CD4-positive, alpha-beta T cell treated with Interleukin-15 for 1 hour (primary cell): ENCODE measurements around the gene FBXL16.

Source experiments
- DNase-seq: peaks from one replicate; pipeline ENCODE4 v3.0.0-alpha.2; 2020

Gene FBXL16

DNA sequence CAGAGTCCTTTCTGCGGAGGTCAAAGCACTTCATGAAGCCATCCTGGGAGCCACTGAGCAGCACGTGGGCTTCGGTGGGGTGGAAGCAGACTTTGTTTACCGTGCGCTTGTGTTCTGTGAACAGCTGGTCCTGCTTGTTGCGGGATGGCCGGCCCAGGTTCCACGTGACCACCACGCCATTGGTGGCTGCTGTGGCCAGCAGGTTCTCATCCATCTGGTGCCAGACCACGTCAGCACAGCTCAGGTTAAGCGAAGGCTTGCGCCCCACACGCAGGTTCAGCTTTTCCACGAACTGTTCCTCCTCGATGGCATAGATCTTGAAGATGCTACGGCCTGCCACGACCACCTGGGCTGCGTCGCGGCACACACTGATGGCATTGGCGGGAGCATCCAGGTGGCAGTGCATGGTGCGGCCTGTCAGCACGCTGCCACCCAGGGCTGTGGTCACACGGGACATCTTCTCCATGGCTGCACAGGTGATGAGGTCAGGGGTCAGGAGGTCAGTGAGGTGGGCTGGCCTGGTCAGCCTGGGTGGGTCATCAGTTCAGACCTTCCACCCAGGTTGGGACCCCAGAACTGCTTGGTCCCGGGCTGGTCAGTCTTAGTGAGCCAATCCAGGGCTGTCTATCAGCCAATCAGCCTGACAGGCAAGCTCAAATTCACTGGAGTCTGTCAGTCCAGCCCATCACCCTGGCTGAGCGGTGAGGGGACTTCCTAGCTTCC, 16.3 kb downstream of the FBXL16 start:
- DNase-seq, result no peak

DNA sequence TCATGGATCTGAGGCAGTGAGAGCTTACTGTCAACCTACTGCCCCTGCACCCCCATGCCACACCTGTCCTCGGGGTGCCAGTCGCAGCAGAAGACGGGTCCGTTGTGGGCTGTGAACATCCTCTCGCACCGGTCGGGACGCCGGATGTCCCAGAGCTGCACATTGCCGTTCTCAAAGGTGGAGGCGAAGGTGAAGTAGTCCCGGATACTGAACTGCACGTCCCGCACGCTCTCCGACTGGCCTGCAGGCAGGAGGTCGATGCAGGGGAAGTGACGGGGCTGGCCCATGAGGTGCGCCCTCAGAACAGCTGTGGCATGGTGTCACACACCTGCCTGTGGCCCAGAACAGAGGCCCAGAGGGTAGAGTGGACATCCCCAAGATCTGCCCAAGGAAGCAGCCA, 18.1 kb downstream of the FBXL16 start:
- DNase-seq, result no peak

DNA sequence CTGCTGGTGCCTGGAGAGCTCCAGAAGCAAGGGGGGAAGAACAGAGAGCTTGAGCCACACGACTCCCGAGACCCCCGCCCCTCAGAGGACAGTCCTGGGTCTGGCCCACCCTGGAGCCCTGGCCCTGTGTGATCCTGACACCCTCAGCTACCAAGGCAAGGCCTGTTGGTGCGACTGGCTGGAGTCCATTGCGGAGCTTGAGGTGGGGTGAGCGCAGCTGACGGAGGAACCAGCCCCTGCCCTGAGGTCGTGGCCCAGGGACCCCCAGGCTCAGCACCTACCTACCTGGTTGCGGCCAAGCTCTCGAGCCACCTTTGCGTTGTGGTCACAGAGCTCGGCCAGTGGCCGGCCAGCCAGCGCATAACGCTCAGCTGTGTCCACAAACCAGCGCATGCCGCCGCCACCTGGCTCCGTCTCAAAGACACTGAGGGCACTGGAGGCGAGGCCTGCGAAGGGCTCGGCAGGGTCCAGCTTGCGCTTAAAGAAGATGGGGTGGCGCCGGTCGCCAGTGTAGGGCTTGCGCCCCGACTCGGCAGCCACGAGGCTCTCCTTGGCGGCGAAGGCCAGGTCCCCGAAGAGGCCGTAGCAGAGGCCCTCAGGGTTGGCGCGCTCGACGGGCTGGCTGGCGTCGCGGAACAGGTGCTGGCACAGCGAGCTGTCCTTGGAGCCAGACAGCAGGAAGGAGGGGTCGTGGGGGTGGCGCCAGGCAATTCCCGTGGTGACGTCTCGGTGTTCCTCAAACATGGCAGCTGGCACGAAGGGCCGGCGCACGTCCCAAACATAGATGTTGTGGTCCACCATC, 18.9 kb downstream of the FBXL16 start:
- DNase-seq, result no peak

DNA sequence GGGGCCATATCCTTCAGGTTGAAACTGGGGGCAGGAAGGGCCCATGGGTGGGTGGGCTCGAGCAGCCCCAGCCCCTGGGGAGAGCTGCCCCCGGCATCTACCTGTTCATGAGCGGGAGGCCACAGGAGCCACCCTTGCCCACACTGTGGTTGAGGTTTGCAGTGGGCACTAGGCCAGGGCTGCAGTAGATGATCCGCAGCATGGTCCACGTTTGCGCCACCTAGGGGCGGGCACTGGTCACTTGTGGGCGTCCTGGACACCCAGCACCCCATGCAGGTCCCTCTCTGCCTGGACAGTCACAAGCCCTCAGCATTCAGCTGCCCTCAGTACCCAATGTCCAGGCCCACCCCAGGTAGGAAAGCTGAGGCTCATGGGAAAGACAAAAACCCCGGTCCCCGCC, 19.6 kb downstream of the FBXL16 start:
- DNase-seq, result no peak

DNA sequence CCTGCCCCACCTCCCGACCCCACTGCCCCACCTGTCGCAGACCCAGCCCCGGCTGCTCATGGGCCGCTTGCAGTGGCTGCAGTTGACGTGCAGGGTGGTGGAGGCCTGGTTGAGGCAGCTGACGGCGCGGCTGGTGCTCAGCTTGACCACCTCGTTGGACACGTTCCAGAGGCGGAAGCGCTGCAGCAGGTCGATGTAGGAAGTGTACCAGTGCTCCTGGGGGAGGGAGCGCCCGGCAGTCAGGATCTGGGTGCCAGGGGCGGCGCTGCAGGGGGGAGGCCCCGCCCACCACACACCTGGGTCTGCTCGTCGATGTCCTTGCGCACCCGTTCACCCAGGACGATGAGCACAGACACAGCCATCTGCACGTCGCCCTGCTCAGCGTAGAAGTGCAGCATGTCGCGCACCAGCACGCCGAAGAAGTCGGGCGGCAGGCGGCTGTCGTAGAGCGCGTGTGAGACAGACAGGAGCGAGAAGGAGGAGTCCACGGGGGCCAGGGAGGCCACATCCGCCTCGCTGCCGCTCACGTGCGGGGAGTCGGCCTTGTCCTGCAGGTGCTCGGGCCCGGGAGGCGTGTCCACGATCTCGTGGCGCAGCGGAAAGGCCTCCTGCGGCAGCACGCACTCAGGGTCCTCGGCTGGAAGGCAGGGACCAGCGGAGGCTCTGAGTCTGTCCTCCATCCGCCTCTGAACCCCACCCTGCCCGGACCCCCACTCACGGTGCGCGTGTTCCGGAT, 20.5 kb downstream of the FBXL16 start:
- no peak for DNase-seq

DNA sequence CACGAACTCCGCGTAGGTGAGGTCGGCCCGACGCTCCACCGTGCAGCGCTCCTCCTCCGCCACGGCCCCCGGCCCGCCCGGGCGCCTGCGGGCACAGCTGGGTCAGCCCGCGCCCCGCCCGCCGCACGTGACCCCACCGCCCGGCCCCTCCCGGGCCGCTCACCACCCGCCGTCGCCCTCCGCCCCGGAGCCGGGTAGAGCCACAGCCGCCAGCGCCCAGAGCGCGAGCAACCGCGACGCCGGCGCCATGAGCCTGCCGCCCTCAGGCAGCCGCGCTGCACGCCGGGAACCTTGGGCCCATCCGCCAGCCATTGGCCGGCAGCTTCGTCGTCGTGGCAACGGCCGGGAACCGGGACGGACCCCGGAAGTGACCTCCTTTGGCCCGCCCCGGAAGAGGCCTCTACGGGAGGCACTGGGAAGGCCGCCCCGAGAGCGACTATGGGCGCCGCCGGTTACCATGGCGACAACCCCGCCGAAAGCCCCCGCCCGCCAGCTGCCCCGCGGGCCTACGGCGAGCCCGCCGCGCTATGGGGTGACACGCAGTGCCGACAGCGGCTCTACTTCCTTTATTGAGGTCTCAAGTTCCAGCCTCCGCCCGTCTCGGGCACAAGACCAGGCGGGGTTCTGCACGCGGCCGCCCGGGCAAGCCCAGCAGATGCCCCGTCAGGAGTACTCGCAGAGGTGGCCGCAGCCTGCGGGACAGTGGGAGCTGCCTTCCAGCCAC, 21.4 kb downstream of the FBXL16 start, which contains the start of gene JMJD8:
TSS of gene JMJD8 (minus strand) at position 264 of the 724 bp plus-strand sequence. CDS start at position 249, 15 bp downstream.
- peak; percentile 98 for DNase-seq

DNA sequence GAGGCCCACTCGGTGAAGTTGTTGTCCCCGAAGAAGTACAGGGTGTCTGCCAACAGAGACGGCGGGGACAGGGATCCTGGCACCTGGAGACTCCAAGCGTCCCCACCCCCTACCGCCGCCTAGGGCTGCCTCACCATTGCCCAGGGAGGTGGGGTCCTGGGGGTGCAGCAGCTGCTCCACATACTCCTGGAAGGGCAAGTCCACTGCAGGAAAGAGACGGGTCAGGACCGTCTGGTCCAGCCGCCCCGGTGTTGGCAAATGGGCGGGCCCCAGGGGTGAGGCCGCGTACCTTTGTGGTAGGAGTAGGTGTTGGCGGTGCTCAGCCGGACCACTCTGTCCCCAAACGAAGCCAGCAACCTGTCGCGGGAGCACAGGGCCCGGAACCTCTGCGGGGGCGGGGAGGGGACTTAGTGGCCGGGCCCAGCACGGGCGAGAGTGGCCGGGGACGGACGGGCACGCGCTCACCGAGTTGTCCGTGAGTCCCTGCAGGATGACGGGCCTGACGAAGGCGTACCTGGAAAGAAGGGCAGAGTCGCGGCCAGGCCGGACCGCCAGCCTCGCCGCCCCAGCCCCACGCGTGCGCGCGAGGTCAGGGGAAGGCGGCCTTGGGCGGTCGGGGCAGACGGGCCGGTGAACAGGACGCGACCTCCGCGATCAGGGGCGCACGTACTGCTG, 22.1 kb downstream of the FBXL16 start:
- DNase-seq, result no peak

DNA sequence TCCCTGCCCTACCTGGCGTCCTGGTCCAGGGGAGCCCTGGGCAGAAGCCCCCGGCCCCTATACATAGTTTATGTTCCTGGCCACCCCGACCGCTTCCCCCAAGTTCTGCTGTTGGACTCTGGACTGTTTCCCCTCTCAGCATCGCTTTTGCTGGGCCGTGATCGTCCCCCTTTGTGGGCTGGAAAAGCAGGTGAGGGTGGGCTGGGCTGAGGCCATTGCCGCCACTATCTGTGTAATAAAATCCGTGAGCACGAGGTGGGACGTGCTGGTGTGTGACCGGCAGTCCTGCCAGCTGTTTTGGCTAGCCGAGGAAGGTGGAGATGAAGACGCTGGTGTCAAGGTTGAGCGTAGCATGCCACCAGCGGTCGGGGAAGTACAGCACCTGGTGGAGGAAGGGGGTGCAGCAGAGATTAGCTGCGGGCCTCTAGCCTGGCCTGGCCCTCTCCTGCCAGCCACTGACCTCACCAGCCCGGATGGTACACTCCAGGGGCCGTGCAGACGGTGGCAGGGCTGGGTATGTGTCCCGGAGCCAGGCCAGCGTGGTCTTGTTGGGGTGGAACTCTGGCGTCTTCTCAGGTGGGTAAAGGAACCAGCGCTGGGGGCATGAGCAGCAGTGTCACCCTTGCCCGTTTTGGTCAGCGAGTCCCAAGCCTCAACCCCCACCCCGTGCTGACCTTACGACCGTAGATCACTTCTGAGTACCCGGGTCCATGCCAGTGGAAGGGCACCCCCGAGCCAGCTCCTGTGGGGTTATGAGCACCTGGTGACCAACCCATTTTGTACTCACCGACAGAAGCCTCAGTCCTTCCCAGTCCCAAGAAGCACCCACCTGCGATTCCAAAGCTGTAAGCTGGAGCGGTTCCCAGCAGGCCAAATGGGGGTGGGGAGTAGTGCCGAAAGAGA, 22.9 kb downstream of the FBXL16 start:
- DNase-seq, result no peak

DNA sequence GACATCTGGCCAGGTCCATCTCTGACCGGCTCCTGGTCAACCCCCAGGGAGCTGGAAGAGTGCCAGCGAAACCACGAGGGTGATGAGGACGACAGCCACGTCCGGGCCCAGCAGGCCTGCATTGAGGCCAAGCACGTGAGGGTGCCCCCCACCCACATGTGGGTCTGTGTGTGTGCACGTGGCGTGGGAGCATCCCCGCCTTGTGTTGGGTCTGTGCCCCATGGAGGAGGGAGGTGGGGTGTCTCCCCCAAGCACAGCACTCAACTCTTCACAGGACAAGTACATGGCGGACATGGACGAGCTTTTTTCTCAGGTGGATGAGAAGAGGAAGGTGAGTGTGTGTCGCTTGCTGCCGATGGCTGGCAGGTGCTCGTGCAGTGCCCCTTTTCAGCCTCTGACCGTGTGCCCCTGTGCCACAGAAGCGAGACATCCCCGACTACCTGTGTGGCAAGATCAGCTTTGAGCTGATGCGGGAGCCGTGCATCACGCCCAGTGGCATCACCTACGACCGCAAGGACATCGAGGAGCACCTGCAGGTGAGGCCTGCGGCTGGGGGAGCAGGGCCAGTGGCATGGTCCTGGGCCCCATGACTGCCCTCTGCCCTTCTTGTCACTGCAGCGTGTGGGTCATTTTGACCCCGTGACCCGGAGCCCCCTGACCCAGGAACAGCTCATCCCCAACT, 23.7 kb downstream of the FBXL16 start:
- DNase-seq, result no peak

DNA sequence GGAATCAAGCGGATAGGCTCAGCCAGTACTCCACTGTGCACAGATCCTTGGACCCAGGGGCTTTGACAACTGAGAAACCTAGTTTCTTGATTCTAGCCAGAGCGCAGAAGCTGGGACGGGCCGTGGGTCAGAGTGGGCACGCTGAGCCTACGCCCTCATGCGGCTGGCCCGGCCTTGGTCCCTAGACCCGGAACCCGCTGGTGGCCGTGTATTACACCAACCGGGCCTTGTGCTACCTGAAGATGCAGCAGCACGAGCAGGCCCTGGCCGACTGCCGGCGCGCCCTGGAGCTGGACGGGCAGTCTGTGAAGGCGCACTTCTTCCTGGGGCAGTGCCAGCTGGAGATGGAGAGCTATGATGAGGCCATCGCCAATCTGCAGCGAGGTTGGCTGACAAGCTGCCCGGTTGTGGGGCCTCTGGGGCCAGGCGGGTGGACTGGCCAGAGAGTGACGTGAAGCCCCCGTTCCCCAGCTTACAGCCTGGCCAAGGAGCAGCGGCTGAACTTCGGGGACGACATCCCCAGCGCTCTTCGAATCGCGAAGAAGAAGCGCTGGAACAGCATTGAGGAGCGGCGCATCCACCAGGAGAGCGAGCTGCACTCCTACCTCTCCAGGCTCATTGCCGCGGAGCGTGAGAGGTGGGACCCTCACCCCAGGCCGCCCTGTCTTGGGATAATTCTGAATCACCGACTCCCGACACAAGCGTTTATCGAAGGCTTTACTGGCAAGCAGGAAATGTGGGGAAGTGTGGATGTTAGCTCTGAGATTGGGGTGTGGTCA, 24.4 kb downstream of the FBXL16 start:
- no peak for DNase-seq

DNA sequence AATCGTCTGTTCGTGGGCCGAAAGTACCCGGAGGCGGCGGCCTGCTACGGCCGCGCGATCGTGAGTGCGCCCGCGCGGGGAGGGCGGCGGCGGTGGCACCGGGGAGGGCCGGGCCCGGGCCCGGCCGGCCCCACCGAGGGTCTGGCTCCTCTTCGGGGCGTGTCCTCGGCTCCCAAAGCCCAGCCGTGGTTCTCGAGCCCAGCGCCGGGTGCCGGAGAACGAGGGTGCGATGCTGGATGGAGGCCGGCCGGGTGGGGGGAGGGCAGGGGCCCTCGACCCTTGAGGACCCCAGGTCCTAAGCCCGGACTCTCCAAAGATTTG, 25.0 kb downstream of the FBXL16 start:
- no peak for DNase-seq

DNA sequence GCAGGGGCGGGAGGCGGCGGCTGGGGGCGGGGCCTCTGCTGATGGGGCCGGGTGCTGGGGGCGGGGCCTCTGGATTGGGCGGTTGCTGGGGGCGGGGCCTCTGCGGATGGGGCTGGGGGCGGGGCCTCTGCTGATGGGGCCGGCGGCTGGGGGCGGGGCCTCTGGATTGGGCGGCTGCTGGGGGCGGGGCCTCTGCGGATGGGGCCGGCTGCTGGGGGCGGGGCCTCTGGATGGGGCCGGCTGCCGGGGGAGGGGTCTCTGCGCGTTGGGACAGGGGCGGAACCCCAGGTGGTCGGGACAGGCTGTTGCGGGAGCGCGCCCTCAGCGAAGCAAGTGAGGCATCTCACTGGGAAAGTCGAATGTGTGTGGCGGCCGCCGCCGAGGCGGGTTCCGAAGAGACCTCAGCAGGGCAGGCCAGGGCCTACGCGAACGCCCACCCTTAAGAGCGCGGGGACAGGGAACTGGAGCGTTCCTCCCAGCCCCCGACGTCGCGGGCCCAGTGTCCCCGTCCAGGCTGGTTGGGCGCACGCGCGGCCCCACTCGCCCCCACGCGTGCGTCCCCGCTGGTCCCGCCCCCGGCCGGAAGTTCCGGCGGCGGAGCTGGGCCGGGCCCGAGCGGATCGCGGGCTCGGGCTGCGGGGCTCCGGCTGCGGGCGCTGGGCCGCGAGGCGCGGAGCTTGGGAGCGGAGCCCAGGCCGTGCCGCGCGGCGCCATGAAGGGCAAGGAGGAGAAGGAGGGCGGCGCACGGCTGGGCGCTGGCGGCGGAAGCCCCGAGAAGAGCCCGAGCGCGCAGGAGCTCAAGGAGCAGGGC, 25.6 kb downstream of the FBXL16 start, which contains the start of gene STUB1:
TSS of gene STUB1 (plus strand) at position 597 of the 811 bp plus-strand sequence. CDS start at position 713, 116 bp downstream.
- peak; percentile 86 for DNase-seq

DNA sequence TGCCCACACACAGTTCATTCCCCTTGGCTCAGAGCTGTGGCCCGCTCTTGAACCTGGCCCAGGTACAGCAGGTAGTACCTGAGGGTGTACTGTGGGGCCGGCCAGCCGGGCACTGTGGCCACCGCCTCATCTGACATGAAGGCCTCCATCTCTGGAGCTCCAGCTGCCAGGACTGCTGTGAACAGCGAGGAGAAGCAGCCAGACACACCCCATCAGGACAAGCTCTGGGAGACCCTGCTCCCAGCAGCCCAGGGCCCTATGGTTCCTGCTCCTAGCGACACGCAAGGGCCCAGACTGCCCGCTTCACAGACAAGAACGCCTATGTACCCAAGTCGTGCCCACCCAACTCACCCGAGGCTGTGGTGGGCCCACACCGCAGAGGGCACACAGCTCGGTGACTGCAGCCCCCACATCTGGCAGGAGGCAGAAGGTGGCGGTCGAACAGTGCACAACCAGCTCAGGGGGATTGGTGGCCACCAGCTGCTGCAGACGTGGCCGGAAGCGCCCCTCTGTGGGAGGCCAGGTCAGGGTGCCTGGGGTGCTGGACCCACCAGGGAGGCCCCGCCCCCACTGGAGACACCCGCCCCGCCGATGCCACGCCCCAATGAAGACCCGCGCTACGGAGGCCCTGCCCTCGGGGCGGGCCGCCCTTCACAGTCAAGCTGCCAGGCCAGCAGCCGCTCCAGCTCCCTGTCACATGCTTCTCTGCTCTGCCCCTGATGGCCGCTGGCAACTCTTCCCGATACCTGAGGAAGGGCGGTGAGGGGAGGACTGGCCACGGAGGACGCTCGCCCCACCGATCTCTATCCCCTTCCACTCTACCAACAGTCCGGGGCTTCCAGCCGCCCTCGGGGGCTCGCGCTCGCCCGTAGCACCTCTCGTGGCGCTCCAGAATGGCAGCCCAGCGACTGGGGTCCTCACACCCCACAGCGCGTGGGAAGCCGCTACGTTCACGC, 26.5 kb downstream of the FBXL16 start:
- DNase-seq, result peak; percentile 62

DNA sequence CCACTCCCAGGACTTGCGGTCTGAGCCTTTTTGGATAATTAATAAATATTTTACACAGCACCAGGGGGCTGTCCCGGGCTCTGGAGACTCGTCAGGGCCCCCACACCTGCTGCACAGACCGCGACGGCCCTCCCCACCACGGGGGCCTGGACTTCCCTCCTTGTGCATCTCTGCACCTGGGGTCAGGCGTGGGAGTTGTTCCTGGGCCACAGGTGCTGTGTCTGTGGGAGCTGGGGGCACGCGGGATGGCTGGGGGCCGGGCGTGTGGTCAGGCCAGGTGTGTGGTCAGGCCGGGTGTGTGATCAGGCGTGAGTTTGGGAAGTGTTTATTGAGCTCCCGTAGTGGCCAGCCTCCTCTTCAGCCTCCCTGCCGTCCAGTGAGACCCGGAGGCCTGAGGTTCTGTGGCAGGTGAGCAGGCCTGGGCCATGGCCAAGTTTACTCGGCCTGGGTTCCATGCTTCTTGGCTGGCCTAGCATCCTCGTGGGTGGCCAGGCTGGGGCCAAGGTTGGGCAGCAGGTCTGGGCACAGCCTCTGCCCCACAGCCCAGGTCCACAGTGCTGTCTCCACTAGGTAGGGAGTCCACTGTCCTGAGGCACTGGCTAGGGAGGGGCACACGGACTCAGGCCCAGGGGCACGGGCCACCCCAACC, 27.3 kb downstream of the FBXL16 start:
- no peak for DNase-seq

DNA sequence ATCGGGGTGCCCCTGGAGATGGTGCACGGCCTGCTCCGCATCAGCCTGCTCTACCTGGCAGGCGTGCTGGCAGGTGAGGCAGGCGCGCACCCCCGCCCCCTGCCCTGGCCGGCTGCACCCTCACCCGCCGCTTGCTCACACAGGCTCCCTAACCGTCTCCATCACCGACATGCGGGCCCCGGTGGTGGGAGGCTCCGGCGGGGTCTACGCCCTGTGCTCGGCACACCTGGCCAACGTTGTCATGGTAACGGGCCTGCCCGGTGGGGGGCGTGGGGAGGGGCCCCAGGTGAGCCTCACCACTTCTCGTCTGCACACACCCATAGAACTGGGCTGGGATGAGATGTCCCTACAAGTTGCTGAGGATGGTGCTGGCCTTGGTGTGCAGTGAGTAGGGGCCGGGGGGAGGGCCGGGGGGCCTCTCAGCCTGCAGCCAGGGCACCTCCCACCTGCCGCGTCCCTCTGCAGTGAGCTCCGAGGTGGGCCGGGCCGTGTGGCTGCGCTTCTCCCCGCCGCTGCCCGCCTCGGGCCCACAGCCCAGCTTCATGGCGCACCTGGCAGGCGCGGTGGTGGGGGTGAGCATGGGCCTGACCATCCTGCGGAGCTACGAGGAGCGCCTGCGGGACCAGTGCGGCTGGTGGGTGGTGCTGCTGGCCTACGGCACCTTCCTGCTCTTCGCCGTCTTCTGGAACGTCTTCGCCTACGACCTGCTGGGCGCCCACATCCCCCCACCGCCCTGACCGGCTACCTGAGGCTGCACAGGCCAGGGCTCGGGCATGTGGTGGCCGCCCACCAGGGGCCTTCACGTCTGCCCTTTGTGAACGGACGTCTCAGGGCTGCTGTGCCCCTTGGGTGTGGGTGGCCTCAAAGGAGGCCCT, 28.0 kb downstream of the FBXL16 start:
- no peak for DNase-seq

DNA sequence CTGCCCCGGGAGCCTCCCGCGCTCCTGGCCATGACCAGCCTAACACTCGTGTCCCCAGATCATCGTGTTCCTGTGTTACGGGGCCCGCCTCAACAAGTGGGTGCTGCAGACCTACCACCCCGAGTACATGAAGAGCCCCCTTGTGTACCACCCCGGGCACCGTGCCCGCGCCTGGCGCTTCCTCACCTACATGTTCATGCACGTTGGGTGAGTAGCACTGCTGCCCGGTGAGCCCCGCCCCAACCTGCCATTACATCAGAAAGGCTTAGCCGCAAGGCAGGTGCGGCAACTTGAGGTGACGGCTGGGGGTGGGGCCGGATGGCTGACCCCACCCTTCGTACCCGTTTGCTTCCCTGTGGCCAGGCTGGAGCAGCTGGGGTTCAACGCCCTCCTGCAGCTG, 28.7 kb downstream of the FBXL16 start:
- no peak for DNase-seq
